ENCODE data around the gene CCDC9B.

GRCh38 chr15:40335938-40336743 is 4.6 kb downstream of the CCDC9B start:
- TF ChIP-seq EZH2phosphoT487 (IDR thresholded peaks at IDR 0.05; ENCODE audit: insufficient read depth, low read depth) (no peak), EZH2 (IDR thresholded peaks at IDR 0.05; ENCODE audit: insufficient read depth, poor library complexity, severe bottlenecking) (no peak)

Measured in GM23248 (cell line).